ENCODE results near the gene TMEM234. TPM values are rescaled to one million over a fixed set of nuclear protein-coding genes. Genes with fewer than 3 reads are reported as not detected.
A peak's percentile ranks its signal among the peaks of the same experiment; 100 is the strongest.

Gene TMEM234
- total and polyA plus RNA-seq, 2 experiments from 2014 or later, result 14.8 to 27.4 TPM

DNA sequence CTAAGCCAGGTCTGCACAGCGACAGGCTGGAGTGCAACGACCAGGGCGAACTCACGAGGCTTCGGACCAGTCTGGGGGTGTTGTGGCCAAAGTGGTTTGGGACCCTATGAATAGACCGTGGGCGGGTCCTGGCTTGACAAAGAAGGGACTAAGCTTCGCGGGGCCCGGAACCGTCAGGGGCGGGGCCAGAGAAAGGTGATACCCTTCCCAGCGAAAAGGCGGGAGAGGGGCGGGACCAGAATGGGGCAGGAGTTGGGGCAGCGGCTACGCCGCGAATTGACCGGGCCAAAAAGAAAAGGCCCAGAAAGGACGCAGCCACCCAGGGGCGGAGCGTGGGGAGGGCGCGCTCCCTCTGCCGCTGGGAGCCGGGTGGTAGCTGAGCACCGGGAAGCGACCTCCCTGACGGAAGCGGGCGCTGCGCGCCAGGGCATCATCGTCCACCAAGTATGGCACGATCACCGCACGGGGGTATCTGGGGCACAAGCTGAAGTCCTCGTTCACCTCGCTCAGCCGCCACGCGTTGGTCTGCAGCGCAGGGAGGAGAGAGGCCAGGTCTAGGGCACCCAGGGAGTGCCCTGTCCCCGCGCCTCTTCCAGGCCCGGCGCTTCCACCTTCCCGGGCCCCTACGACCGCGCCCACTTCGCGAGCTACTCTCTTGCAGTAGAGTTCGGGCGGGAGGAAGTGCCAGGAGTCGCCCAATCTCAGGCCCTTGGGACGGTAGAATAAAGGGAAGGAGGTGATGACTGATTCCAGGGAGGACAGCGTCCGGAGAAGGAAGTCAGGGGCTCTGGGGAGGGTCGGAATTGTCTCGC lies 18.2 kb upstream of the TMEM234 start:
- Histone ChIP-seq H3K9me3 (ENCODE audit: low read depth) (no peaks in the 10 kb centered on the region), H3K27me3 (no peaks in the 10 kb centered on the region), H2AFZ (peak overlapping the region; percentile 94), H3K27ac (peak overlapping the region; percentile 88), H3K36me3 (replicated peaks; ENCODE audit: insufficient read depth, low read depth) (no peaks in the 10 kb centered on the region), H3K4me1 (ENCODE audit: insufficient read depth) (peaks cover 4% of the 10 kb centered on the region), H4K20me1 (ENCODE audit: insufficient read depth, poor library complexity, severe bottlenecking) (no peaks in the 10 kb centered on the region), H3K79me2 (peaks cover 2% of the 10 kb centered on the region), H3K4me2 (peak overlapping the region; percentile 99), H3K4me3 (peak overlapping the region; percentile 89), H3K9me2 (replicated peaks; ENCODE audit: insufficient read depth) (no peaks in the 10 kb centered on the region)
- WGBS (ENCODE audit: low lambda C conversion rate, missing lambda C conversion rate), result 3% methylated on average over 50 of the region's 62 CpGs
- peak; percentile 77 for DNase-seq (ENCODE audit: low spot score)
- TF ChIP-seq, protein P1, sequence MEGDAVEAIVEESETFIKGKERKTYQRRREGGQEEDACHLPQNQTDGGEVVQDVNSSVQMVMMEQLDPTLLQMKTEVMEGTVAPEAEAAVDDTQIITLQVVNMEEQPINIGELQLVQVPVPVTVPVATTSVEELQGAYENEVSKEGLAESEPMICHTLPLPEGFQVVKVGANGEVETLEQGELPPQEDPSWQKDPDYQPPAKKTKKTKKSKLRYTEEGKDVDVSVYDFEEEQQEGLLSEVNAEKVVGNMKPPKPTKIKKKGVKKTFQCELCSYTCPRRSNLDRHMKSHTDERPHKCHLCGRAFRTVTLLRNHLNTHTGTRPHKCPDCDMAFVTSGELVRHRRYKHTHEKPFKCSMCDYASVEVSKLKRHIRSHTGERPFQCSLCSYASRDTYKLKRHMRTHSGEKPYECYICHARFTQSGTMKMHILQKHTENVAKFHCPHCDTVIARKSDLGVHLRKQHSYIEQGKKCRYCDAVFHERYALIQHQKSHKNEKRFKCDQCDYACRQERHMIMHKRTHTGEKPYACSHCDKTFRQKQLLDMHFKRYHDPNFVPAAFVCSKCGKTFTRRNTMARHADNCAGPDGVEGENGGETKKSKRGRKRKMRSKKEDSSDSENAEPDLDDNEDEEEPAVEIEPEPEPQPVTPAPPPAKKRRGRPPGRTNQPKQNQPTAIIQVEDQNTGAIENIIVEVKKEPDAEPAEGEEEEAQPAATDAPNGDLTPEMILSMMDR (IDR thresholded peaks at IDR 0.05; ENCODE audit: poor library complexity), result peak; percentile 36
- TF ChIP-seq EZH2 (IDR thresholded peaks at IDR 0.05; ENCODE audit: borderline replicate concordance), result no peak

DNA sequence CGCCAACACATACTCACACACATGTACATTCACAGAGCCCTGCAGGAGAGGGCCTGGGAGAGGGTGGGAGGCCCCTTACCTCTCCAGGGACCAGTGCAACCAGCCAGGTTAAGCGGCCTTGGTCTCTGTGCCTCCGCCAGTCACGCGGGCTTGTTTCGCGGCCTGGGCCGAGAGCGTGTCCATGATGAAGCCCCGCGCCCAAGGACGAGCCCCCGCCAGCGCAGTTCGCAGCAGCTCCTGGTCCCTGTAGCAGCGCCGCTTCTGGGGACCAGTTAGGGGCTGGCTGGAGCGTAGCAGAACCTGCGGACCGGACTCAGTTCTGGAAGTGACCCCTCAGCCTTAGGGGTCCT lies 17.6 kb upstream of the TMEM234 start:
- H3K4me2 ChIP-seq, result peak overlapping the region; percentile 99
- no peak for DNase-seq (ENCODE audit: low spot score)
- no peaks in the 10 kb centered on the region for H3K36me3 ChIP-seq (replicated peaks; ENCODE audit: insufficient read depth, low read depth)
- H3K9me2 ChIP-seq (replicated peaks; ENCODE audit: insufficient read depth), result no peaks in the 10 kb centered on the region
- H3K4me3 ChIP-seq, result peak overlapping the region; percentile 89
- H3K4me1 ChIP-seq (ENCODE audit: insufficient read depth), result peaks cover 4% of the 10 kb centered on the region
- TF ChIP-seq EZH2phosphoT487 (IDR thresholded peaks at IDR 0.05; ENCODE audit: low read depth, severe bottlenecking, unreplicated experiment), result no peak
- TF ChIP-seq EZH2 (IDR thresholded peaks at IDR 0.05; ENCODE audit: borderline replicate concordance), result no peak
- TF ChIP-seq, protein P1 (IDR thresholded peaks at IDR 0.05; ENCODE audit: poor library complexity), result no peak
- H3K27me3 ChIP-seq, result no peaks in the 10 kb centered on the region
- H3K27ac ChIP-seq, result peak overlapping the region; percentile 88
- WGBS (ENCODE audit: low lambda C conversion rate, missing lambda C conversion rate), result 16% methylated on average over 20 of the region's 20 CpGs
- no peaks in the 10 kb centered on the region for H3K9me3 ChIP-seq (ENCODE audit: low read depth)
- H2AFZ ChIP-seq, result peak overlapping the region; percentile 94
- no peaks in the 10 kb centered on the region for H4K20me1 ChIP-seq (ENCODE audit: insufficient read depth, poor library complexity, severe bottlenecking)
- peaks cover 2% of the 10 kb centered on the region for H3K79me2 ChIP-seq

DNA sequence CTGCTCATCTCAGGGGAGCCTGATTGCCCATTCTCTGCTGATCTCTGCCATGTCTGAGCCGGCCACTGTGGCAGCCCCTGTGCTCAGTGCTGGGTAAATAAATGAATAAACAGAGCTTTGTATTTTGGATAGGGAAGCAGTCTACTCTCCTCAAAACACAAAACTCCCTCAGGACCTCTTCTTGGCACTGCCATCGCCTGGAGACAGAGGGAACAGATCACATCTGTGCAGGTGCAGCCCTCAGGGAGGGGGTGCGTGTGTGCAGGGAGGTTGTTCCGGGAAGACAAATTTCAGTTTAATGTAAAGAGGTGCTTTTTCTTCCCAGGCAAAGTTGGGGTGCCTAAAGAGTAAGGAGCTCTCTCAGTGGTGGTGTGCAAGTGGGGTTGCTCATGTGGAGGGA lies 17.2 kb upstream of the TMEM234 start:
- Histone ChIP-seq H3K4me3 (no peak overlapping the region), H3K79me2 (peaks cover 2% of the 10 kb centered on the region), H3K9me3 (ENCODE audit: low read depth) (no peaks in the 10 kb centered on the region), H3K36me3 (replicated peaks; ENCODE audit: insufficient read depth, low read depth) (no peaks in the 10 kb centered on the region), H4K20me1 (ENCODE audit: insufficient read depth, poor library complexity, severe bottlenecking) (no peaks in the 10 kb centered on the region), H3K27me3 (no peaks in the 10 kb centered on the region), H3K4me1 (ENCODE audit: insufficient read depth) (peaks cover 4% of the 10 kb centered on the region), H3K27ac (no peak overlapping the region), H2AFZ (peak overlapping the region; percentile 94), H3K4me2 (peak overlapping the region; percentile 99), H3K9me2 (replicated peaks; ENCODE audit: insufficient read depth) (no peaks in the 10 kb centered on the region)
- WGBS (ENCODE audit: low lambda C conversion rate, missing lambda C conversion rate), result 54% methylated on average over 4 of the region's 4 CpGs
- DNase-seq (ENCODE audit: low spot score), result no peak
- TF ChIP-seq EZH2 (IDR thresholded peaks at IDR 0.05; ENCODE audit: borderline replicate concordance) (no peak), EZH2phosphoT487 (IDR thresholded peaks at IDR 0.05; ENCODE audit: low read depth, severe bottlenecking, unreplicated experiment) (no peak)
- TF ChIP-seq, protein P1 (IDR thresholded peaks at IDR 0.05; ENCODE audit: poor library complexity), result no peak

Data from hepatocyte (in vitro differentiated cells).